RKO (cell line): ENCODE measurements around the gene CSRNP2.
"Not testable (repeated sequence)": the region's sequence is repeated elsewhere in the genome, so short reads cannot be mapped to it uniquely, and the experiment has no call there.

Source experiments
- DNase-seq: peaks from one replicate; pipeline ENCODE4 v3.0.0-alpha.2; 2016; ENCODE audit warnings: low spot score

CSRNP2 gene

DNA sequence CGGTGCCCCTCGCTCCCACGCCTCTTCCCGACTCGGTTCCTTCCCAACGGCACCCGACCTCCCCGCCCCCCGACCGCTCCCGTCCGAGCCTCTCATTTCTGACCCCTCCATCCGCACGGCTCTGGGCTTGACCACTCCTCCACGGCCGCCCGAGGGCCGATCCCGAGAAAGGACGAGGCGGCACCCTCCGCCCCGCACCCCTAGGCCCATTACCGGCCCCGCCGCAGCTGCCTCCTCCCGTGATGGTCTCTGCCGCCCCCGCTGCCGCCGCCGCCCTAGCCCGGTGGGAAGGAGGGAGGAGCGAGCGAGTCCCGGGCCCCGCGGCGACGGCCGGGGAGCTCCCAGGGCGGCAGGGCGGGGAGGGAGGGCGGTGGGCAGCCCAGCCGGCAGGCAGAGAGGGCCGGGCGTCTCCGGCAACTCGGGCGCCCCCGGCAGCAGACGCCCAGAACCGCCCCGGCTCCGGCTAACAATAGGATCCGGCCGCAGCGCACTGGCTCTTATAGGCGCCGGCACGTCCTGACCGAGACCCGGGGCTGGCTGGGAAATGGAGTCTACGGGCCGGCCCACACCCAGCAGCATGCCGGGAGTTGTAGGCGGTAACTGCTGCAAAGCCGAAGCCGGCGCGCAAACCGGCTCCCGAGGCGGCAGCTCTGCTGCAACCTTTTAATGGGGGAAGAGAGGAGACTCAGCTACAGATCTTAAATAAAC is at the start of gene CSRNP2:
Gene CSRNP2 (minus strand): TSS at position 471 of the 708 bp plus-strand sequence. CDS start 7,035 bp downstream, outside the sequence.
- peak; percentile 96 for DNase-seq

DNA sequence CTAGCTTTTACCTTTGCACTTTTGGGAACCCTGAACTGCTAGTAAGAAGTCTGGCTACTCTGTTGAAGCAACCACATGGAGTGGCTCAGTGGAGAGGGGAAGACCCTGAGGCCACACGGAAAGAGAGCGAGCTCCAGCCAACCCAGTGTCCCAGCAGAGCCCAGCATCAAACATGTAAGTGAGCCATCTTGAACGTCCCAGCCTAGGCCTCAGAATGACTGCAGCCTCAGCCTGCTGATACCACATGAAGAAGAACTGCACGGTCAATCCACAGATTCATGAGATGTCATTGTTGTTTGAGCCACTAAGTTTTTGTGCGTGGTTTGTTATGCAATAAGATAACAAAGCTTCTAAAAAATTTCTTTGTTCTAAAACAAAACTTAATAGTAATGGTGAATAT is 49.3 kb upstream of the CSRNP2 start:
- no peak for DNase-seq

GRCh38 chr12:51131745-51132521 is 48.5 kb upstream of the CSRNP2 start:
- no peak for DNase-seq

DNA sequence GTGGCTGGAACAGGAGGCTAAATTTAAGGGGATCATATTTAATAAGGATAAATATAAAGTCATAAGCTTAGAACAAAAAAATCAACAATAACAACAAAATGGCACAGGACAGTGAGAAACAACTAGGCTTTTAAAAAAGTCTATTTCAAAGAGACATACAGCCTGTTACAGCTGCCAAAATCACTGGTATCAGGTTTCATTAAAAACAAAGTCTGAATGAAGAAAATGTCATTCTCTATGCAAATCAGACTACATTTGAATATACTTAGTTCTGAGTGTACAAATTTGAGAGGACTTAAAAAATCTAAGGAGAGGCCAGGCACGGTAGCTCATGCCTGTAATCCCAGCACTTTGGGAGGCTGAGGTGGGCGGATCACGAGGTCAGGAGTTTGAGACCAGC is 45.5 kb upstream of the CSRNP2 start:
- no peak for DNase-seq

- DNase-seq, result no peak
Observed at GRCh38 chr12:51127050-51127729, 43.8 kb upstream of the CSRNP2 start.

DNA sequence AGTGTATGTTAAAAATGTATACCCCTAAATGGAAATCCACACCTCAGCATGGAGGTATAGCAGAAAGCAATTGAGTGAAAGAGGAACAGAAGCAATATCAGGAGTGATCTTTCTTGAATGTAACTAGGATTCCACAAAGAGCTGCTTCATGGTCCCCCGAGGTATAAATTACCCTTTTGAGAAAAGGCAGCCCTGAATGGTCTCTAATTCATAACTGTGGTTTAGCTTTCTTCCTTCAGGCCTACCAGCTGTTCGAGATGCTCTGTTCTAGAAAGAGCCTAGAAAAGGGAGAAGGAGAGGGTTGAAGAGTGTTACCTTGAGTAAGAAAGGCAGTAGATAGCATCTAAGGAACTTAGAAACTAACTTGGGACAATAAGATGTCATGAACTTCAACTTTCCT is 42.9 kb upstream of the CSRNP2 start:
- DNase-seq, result no peak

GRCh38 chr12:51124504-51124903 is 41.1 kb upstream of the CSRNP2 start:
- no peak for DNase-seq

DNA sequence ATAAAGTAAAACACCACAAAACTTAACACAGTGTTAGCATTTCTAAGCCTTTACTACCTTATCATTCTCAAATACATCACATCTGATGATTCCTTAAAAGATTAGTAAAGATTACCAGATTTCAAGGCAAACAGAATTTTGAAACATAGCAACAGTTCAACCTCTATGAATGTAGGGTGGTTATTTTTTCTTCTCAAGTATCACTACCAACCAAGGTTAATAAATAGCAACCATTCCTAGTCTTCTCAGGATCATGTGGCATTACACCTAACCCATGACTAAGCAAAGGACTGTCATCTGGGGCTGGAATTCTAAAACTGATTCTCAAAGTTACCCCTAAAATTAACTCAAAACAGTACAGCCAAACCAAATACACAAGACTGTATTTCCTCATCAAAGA is 39.4 kb upstream of the CSRNP2 start:
- DNase-seq, result no peak

DNA sequence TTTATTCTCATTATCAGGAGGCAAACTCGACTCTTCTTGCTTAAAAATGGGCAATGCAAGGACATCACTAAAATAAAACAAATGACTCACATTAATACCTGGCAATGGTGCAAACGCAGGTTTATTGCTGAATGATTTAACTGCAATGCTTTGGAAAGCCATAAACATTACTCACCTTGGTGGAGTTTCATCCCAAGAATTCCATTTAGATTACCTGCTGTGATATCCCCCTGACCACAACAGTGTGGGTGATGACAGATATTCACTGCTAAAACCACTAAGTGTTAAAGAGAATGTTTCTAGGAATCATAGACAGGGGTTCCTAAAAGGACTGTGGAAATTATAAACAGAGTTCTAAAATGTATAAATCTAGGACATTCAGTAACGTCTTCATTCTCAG is 35.3 kb upstream of the CSRNP2 start:
- peak; percentile 29 for DNase-seq

- DNase-seq, result no peak
Observed at GRCh38 chr12:51115533-51115932, 32.1 kb upstream of the CSRNP2 start.

DNA sequence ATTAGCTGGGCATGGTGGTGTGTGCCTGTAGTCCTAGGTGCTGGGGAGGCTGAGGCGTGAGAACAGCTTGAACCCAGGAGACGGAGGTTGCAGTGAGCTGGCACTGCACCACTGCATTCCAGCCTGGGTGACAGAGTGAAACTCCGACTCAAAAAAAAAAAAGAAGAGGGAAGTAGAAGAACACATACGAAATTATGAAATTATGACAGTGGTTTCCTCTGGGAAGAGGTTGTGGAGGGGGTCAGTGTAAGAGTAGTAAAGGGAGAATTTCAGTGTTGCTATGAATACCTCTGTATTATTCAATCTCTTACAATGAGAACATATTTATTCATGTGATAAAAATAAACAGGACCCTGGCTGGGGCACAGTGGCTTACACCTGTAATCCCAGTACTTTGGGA is 24.7 kb upstream of the CSRNP2 start:
- DNase-seq, result no peak

DNA sequence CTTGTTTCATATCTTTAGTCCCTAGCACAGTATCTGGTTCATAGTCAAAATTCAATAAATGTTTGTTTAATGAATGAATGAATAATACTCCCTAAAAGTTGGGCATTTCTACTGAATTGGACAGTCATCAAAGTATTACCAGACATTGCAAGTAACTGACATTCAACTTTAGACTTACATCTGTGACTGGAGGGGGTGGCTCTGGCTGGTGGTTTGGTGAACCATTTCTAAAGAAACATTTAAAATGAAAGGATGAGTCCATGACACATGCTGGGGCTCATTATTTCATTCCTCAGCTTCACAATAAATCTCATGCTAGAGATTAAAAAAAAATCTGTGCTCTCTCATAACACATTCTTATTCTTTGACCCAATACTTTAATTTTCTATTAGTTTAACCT is 20.6 kb upstream of the CSRNP2 start:
- no peak for DNase-seq

DNA sequence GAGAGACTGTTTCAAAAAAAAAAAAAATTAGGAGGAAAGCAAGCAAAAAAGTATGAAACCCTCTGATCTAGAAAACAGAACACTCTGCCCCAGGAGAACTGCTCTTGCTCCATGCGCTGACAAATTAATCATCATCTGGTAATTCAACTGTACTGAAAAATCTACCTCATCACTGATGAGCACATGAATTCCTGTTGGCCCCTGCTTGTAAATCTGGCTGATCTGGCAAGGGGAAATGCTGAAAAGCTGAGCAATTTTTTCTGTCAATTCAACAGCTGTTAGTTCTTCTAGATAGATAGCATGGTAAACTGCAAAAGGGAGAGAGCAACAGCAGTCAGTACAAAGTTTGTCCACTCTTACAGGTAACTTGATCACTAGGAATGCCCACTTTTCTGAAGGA is 15.2 kb upstream of the CSRNP2 start:
- DNase-seq, result peak; percentile 19

DNA sequence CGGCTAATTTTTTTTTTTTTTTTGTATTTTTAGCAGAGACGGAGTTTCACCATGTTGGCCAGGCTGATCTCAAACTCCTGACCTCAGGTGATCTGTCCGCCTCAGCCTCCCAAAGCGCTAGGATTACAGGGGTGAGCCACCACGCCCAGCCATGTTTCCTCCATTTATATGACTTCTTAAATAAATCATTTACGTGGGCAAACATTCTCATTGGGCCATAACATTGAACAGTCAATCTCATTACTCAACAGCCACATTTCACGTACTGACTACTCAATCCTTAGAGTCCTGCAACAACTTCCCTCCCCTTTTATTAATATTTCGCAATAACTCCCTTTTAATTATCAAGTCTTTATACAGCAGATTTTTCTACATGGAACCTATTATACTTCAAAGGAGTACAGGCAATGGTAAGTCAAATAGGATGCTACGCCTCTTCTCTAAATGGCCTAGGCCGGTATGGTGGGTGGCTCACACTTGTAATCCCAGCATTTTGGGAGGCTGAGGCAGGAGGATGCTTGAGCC is 7.4 kb upstream of the CSRNP2 start:
- DNase-seq, result no peak

DNA sequence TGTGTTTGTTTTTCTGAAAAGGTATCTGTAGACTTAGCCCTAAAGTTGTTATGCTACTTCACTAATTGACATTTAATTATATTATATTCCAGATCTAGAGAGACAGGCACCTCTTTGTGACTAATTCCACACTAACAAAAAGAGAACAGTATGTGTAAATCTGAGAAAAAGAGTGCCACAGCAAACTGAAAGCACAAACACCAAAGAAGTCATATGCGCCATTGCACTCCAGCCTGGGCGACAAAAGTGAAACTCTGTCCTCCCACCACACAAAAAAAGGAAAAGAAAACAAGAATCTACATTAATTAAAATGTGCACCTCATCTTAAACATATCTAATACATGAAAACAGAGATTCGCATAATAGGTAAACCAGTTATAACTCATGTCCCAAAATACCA is 4.4 kb upstream of the CSRNP2 start:
- no peak for DNase-seq

DNA sequence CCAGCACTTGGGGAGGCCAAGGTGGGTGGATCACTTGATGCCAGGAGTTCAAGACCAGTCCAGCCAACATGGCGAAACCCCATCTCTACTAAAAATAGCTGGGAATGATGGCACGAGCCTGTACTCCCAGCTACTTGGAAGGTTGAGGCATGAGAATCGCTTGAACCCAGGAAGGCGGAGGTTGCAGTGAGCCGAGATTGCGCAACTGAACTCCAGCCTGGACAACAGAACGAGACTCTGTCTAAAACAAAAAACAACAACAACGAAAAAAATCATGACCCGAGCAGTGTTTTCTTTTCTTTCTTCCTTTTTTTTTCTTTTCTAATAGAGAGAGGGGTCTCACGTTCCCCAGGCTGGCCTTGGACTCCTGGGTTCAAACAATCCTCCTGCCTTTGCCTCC is 3.5 kb upstream of the CSRNP2 start:
- DNase-seq, result no peak

DNA sequence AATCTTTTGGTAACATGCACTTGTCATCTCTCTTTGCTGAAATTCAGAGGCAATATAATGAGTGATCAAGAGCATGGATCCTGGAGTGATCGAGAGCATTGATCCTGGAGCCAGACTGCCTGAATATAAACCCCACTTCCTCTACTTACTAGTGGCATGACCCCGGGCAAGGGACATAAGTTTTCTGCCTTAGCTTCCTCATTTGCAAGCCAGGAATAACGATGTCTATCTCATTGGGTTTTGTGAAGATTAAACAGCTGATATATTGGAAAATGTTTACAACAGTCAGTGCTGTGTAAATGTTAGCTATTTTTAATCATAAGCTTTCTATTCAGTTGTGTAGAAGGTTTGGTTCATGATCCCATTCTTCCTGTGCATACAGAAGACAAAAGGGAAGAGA is 2.4 kb upstream of the CSRNP2 start:
- DNase-seq, result no peak

DNA sequence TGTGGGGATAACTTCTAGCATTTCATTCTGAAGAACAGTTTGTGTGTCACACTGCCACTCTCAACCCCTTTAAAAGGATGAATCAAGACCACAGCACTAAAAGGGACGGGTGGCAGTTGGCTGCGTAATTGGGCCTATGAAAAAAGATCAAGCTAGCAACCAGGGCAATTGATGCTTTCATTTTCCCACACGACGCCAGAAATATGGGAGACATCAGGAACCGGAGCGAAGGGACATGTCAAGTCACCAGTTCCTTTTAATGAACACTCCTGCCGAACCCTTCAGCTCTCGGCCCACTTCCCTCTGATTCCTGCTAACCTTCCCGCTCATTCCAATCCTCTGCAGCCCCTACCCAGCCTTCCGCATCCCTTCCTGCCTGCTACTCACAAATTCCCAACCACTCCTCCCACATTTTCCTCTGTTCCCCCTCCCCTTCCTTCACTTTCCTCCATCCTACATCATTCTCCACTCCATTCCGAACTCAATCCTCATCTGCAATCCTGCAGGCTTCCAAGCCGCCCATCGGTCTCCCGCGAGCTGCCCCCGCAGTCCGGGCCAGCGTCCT is 753 bp downstream of the CSRNP2 start:
- peak; percentile 67 for DNase-seq

DNA sequence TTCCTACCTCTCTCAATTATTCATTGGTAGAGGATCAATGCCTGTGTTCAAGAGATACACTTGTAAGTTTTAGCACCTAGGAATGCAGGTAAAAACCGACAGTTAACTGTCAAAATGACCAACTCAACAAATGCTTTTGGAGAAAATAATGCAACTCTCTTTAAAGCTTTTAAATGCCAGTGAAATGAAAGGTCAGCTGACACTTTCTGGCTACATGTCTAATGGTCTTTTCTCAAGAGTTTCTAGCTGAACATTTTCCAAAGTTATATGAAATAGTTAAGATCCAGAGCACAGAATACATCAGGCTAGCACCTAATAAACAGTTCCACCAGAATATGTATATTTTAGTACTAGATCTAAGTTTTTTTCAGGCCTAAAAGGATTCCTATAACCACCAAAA is 2.0 kb downstream of the CSRNP2 start:
- no peak for DNase-seq

- DNase-seq, result no peak
Observed at GRCh38 chr12:51080136-51080535, 3.3 kb downstream of the CSRNP2 start.

- DNase-seq, result not testable (repeated sequence)
Observed at GRCh38 chr12:51078866-51079265, 4.5 kb downstream of the CSRNP2 start.

DNA sequence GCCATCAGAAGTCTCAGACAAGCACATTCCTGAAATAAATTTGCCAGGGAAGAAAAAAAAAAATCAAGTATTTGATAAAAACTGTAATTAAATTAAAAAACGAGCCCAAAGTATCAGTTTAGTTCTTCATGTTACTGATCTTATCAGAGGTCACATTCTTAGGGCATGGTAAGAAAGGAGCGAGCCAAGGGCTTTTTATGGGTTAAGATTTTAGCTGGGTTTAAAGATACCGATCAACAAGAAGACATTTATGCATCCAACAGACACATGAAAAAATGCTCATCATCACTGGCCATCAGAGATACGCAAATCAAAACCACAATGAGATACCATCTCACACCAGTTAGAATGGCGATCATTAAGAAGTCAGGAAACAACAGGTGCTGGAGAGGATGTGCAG is 5.0 kb downstream of the CSRNP2 start:
- not testable (repeated sequence) for DNase-seq

GRCh38 chr12:51077930-51078329 is 5.5 kb downstream of the CSRNP2 start:
- DNase-seq, result no peak
